OCI-LY3 (cell line): Measurements from ENCODE around the gene ERC2.

Experiments
- H2AFZ ChIP-seq: fragments of 200-600, 300-600 bp; shearing (Covaris generic); 2 replicates; pipeline ENCODE4 v1.6.0; 2014; ENCODE audit warnings: antibody characterized with exemption, low read depth, low read length
- H3K27ac ChIP-seq: fragments of 200-600, 300-600 bp; sonication (generic); 2 replicates; pipeline ENCODE4 v1.5.1; 2014; ENCODE audit warnings: mild to moderate bottlenecking, low read length, moderate library complexity, mixed read lengths
- H3K27me3 ChIP-seq: fragments of 200-600, 300-600 bp; sonication (generic); 2 replicates; pipeline ENCODE4 v1.6.1; 2014; ENCODE audit warnings: low read depth, low read length, mixed read lengths
- H3K36me3 ChIP-seq: fragments of 200-600, 300-600 bp; sonication (generic); replicated peaks from 2 replicates; pipeline ENCODE3; 2014; ENCODE audit warnings: low read depth, low read length, mixed read lengths
- H3K4me1 ChIP-seq: fragments of 300-600, 200-600 bp; sonication (generic); 2 replicates; pipeline ENCODE4 v1.6.1; 2014; ENCODE audit warnings: low read length, mixed read lengths
- H3K4me2 ChIP-seq: fragments of 200-600, 300-600 bp; sonication (generic); 2 replicates; pipeline ENCODE4 v1.6.1; 2014; ENCODE audit warnings: low read length, mixed read lengths
- H3K4me3 ChIP-seq: fragments of 300-600, 200-600 bp; sonication (generic); 2 replicates; pipeline ENCODE4 v1.5.1; 2014; ENCODE audit warnings: antibody characterized with exemption, mild to moderate bottlenecking, low read length, moderate library complexity
- H3K79me2 ChIP-seq: fragments of 300-600, 200-600 bp; shearing (Covaris generic); 2 replicates; pipeline ENCODE4 v1.6.1; 2014; ENCODE audit warnings: mild to moderate bottlenecking, low read length, mixed read lengths
- H3K9ac ChIP-seq: fragments of 300-600, 200-600 bp; shearing (Covaris generic); 2 replicates; pipeline ENCODE4 v1.6.0; 2014; ENCODE audit warnings: mild to moderate bottlenecking, low read length, moderate library complexity
- H3K9me3 ChIP-seq: fragments of 200-600, 300-600 bp; shearing (Covaris generic); 2 replicates; pipeline ENCODE4 v1.6.1; 2014; ENCODE audit warnings: low read length, mixed read lengths; ENCODE audit not compliant: insufficient read depth
- H4K20me1 ChIP-seq: fragments of 200-600, 300-600 bp; sonication (generic); 2 replicates; pipeline ENCODE4 v1.6.1; 2016; ENCODE audit warnings: low read length, mixed read lengths; ENCODE audit not compliant: insufficient read depth
- CTCF ChIP-seq: fragments of 200-600, 300-600 bp; sonication (generic); IDR thresholded peaks from 2 replicates; pipeline ENCODE4 v1.5.1; 2014; ENCODE audit warnings: antibody characterized with exemption, low read length, low read depth
- EZH2phosphoT487 ChIP-seq: fragments of 200-600 bp; shearing (Covaris generic); IDR thresholded peaks from 2 replicates; pipeline ENCODE4 v1.6.1; 2018; ENCODE audit warnings: antibody characterized with exemption, mixed run types, low read depth

ERC2 gene

GRCh38 chr3:55483196-55484095 is 984.8 kb downstream of the ERC2 start:
- H3K27ac ChIP-seq: no peak overlapping the region
- peaks cover 17% of the 10 kb centered on the region for H3K27me3 ChIP-seq

GRCh38 chr3:55482496-55483195 is 985.6 kb downstream of the ERC2 start:
- Histone ChIP-seq H2AFZ (no peak overlapping the region), H3K4me3 (no peak overlapping the region), H3K79me2 (no peaks in the 10 kb centered on the region), H3K9ac (no peak overlapping the region), H3K27ac (no peak overlapping the region), H3K36me3 (no peaks in the 10 kb centered on the region), H3K4me2 (no peak overlapping the region), H3K4me1 (peaks cover 9% of the 10 kb centered on the region; the same call in 1 of the 2 replicates), H3K9me3 (no peaks in the 10 kb centered on the region), H3K27me3 (peaks cover 22% of the 10 kb centered on the region), H4K20me1 (no peaks in the 10 kb centered on the region)
- no peak for TF ChIP-seq CTCF
- no peak for TF ChIP-seq EZH2phosphoT487

More at GRCh38 chr3:55483196-55484095, 984.8 kb downstream of the ERC2 start:
- Histone ChIP-seq H3K4me3 (no peak overlapping the region), H3K4me1 (peaks cover 9% of the 10 kb centered on the region; the same call in 1 of the 2 replicates), H3K9ac (no peak overlapping the region), H3K79me2 (no peaks in the 10 kb centered on the region), H3K36me3 (no peaks in the 10 kb centered on the region), H2AFZ (no peak overlapping the region), H4K20me1 (no peaks in the 10 kb centered on the region), H3K9me3 (no peaks in the 10 kb centered on the region), H3K4me2 (no peak overlapping the region)
- no peak for TF ChIP-seq CTCF
- no peak for TF ChIP-seq EZH2phosphoT487

GRCh38 chr3:55481744-55482495 is 986.3 kb downstream of the ERC2 start:
- Histone ChIP-seq H3K9ac (no peak overlapping the region), H3K36me3 (no peaks in the 10 kb centered on the region), H3K27me3 (peaks cover 21% of the 10 kb centered on the region), H3K4me1 (peaks cover 9% of the 10 kb centered on the region; the same call in 1 of the 2 replicates), H3K4me3 (no peak overlapping the region), H3K4me2 (no peak overlapping the region), H4K20me1 (no peaks in the 10 kb centered on the region), H2AFZ (no peak overlapping the region), H3K27ac (no peak overlapping the region), H3K79me2 (no peaks in the 10 kb centered on the region), H3K9me3 (no peaks in the 10 kb centered on the region)
- TF ChIP-seq EZH2phosphoT487 (no peak), CTCF (no peak)
